ENCODE measurements around the gene HOOK1.

HOOK1 gene

GRCh38 chr1:59814901-59815825 lies at the start of gene HOOK1:
TSS of gene HOOK1 (plus strand) at chr1:59814949. CDS start at chr1:59815118, 169 bp downstream.
- DNase-seq: no peak

- no peak for DNase-seq
Observed at GRCh38 chr1:59765011-59765730, 49.6 kb upstream of the HOOK1 start.

- no peak for DNase-seq
Observed at GRCh38 chr1:59766227-59766855, 48.4 kb upstream of the HOOK1 start.

GRCh38 chr1:59767119-59767518 lies 47.6 kb upstream of the HOOK1 start:
- DNase-seq: no peak

GRCh38 chr1:59768792-59769735 lies 45.7 kb upstream of the HOOK1 start:
- DNase-seq: no peak

GRCh38 chr1:59769736-59770095 lies 45.0 kb upstream of the HOOK1 start:
- no peak for DNase-seq

GRCh38 chr1:59771361-59771760 lies 43.4 kb upstream of the HOOK1 start:
- DNase-seq: no peak

- DNase-seq: no peak
Observed at GRCh38 chr1:59775480-59775879, 39.3 kb upstream of the HOOK1 start.

- DNase-seq: no peak
Observed at GRCh38 chr1:59776960-59777852, 37.5 kb upstream of the HOOK1 start.

- no peak for DNase-seq
Observed at GRCh38 chr1:59779949-59780348, 34.8 kb upstream of the HOOK1 start.

- no peak for DNase-seq
Observed at GRCh38 chr1:59788825-59789224, 25.9 kb upstream of the HOOK1 start.

- DNase-seq: no peak
Observed at GRCh38 chr1:59798600-59798999, 16.1 kb upstream of the HOOK1 start.

GRCh38 chr1:59803458-59804038 lies 11.2 kb upstream of the HOOK1 start:
- no peak for DNase-seq

GRCh38 chr1:59804301-59804700 lies 10.4 kb upstream of the HOOK1 start:
- no peak for DNase-seq

GRCh38 chr1:59805554-59805953 lies 9.2 kb upstream of the HOOK1 start:
- DNase-seq: no peak

GRCh38 chr1:59814180-59814900 lies 409 bp upstream of the HOOK1 start:
- no peak for DNase-seq

GRCh38 chr1:59815892-59816291 lies 1.1 kb downstream of the HOOK1 start:
- DNase-seq: no peak

- no peak for DNase-seq
Observed at GRCh38 chr1:59816318-59816878, 1.6 kb downstream of the HOOK1 start.

- DNase-seq: peak; percentile 23
Observed at GRCh38 chr1:59819566-59820438, 5.1 kb downstream of the HOOK1 start.

All from inflammatory macrophage treated with lipopolysaccharide for 4 hours (primary cell).